HCT116 (cell line): ENCODE results near the gene MAP9. TPM values are rescaled to one million over a fixed set of nuclear protein-coding genes. Genes with fewer than 3 reads are reported as not detected.

Source experiments
- ATAC-seq: fragments of 200-7000 bp; cut with Tn5 transposase; 2 replicates; pipeline ENCODE4 v1.9.1; 2020; ENCODE audit warnings: mild to moderate bottlenecking, moderate library complexity
- BruUV-seq: library from RNA; stranded (reverse); fragments of 400-500 nt; replicated peaks from 2 replicates; lab custom pipeline; 2021; lab: Mats Ljungman, UMichigan
- CTCF ChIA-PET: fragments of 300-600 bp; sonication (Branson Sonifier 250); formaldehyde crosslinking; loops from one replicate; lab custom pipeline; 2021; ENCODE audit warnings: antibody characterized with exemption; lab: Charles Lee
- POLR2A ChIA-PET: fragments of 300-600, 350-600 bp; sonication (Branson Sonifier 250); formaldehyde crosslinking; loops from one replicate; lab custom pipeline; 2021; ENCODE audit warnings: antibody characterized with exemption; lab: Charles Lee
- RAD21 ChIA-PET, 2 experiments: fragments of 300-600 bp; sonication (Branson Sonifier 250); formaldehyde crosslinking; loops; one replicate each; lab custom pipeline; 2023; ENCODE audit warnings: low total read pairs in 2 of 2; ENCODE audit not compliant: uncharacterized antibody in 2 of 2, unreplicated experiment in 2 of 2, low non-redundant PET in 1 of 2; lab: Charles Lee
- DNase-seq: peaks from one replicate; pipeline ENCODE4 v3.0.0-alpha.2; 2010; ENCODE audit warnings: low read depth, low spot score
- H2AFZ ChIP-seq: fragments of 200-600 bp; shearing (Covaris generic), sonication (generic); 2 replicates; pipeline ENCODE4 v1.6.1; 2017; ENCODE audit warnings: low read depth, mixed run types, mixed read lengths, antibody characterized with exemption, low read length; ENCODE audit not compliant: poor library complexity, severe bottlenecking
- H3K27ac ChIP-seq: 2 replicates; pipeline ENCODE4 v1.5.1; 2012; ENCODE audit warnings: low read depth, low read length
- H3K27me3 ChIP-seq: fragments of 200-600 bp; sonication (generic); 2 replicates; pipeline ENCODE4 v1.6.1; 2016; ENCODE audit warnings: mixed run types, low read length, mixed read lengths; ENCODE audit not compliant: insufficient read depth
- H3K36me3 ChIP-seq, 2 experiments: fragments of 200-500 bp in 1 of 2; fragments of 200-600 bp in 1 of 2; sonication (Bioruptor generic) in 1 of 2; sonication (generic) in 1 of 2; 2 replicates each; pipeline versions ENCODE4 v1.5.1 to v1.6.1; 2014 to 2016; ENCODE audit warnings: low read length in 2 of 2, inconsistent platforms in 1 of 2, mixed read lengths in 1 of 2, mixed run types in 1 of 2; ENCODE audit not compliant: insufficient read depth in 2 of 2, control insufficient read depth in 1 of 2
- H3K4me1 ChIP-seq, 2 experiments: fragments of 200-600 bp in 1 of 2; sonication (generic) in 1 of 2; 2 replicates each; pipeline versions ENCODE4 v1.5.1 to v1.6.1; 2012 to 2017; ENCODE audit warnings: low read length in 2 of 2, inconsistent platforms in 1 of 2, mild to moderate bottlenecking in 1 of 2, mixed read lengths in 1 of 2, mixed run types in 1 of 2, moderate library complexity in 1 of 2; ENCODE audit not compliant: insufficient read depth in 2 of 2, control insufficient read depth in 1 of 2
- H3K4me2 ChIP-seq: fragments of 200-600 bp; sonication (generic); 2 replicates; pipeline ENCODE4 v1.6.1; 2017; ENCODE audit warnings: mixed run types, low read length, mixed read lengths
- H3K4me3 ChIP-seq, 2 experiments: fragments of 200-600 bp in 1 of 2; sonication (generic) in 1 of 2; replicated peaks in 1 of 2; 2 replicates each; pipeline ENCODE4 v1.5.1; 2011 to 2016; ENCODE audit warnings: low read length in 2 of 2, control low read depth in 1 of 2, low read depth in 1 of 2, mild to moderate bottlenecking in 1 of 2, mixed read lengths in 1 of 2, mixed run types in 1 of 2
- H3K79me2 ChIP-seq: fragments of 200-600 bp; sonication (generic); 2 replicates; pipeline ENCODE4 v1.6.1; 2017; ENCODE audit warnings: mild to moderate bottlenecking, mixed run types, low read length, moderate library complexity, mixed read lengths; ENCODE audit not compliant: insufficient read depth
- H3K9ac ChIP-seq: fragments of 200-600 bp; sonication (generic); 2 replicates; pipeline ENCODE4 v1.6.1; 2016; ENCODE audit warnings: low read length, mixed read lengths
- H3K9me2 ChIP-seq: fragments of 200-600 bp; sonication (generic), shearing (Covaris generic); 2 replicates; pipeline ENCODE4 v1.6.1; 2017; ENCODE audit warnings: mixed run types, mild to moderate bottlenecking, moderate library complexity; ENCODE audit not compliant: insufficient read depth
- H3K9me3 ChIP-seq, 2 experiments: fragments of 200-500 bp in 1 of 2; fragments of 200-600 bp in 1 of 2; sonication (Bioruptor generic) in 1 of 2; sonication (generic) in 1 of 2; 2 replicates each; pipeline ENCODE4 v1.6.1; 2014 to 2017; ENCODE audit warnings: low read length in 2 of 2, mixed read lengths in 2 of 2, inconsistent platforms in 1 of 2, low read depth in 1 of 2, mild to moderate bottlenecking in 1 of 2, mixed run types in 1 of 2, moderate library complexity in 1 of 2; ENCODE audit not compliant: control insufficient read depth in 1 of 2, insufficient read depth in 1 of 2
- H4K20me1 ChIP-seq: fragments of 200-600 bp; sonication (generic), shearing (Covaris generic); 2 replicates; pipeline ENCODE4 v1.6.1; 2017; ENCODE audit warnings: mixed run types, mild to moderate bottlenecking, moderate library complexity; ENCODE audit not compliant: insufficient read depth
- ATF3 ChIP-seq: IDR thresholded peaks from 2 replicates; pipeline ENCODE4 v1.6.1; 2012
- CBX3 ChIP-seq: IDR thresholded peaks from 2 replicates; pipeline ENCODE4 v1.6.1; 2012; ENCODE audit warnings: low read depth
- CEBPB ChIP-seq: IDR thresholded peaks from 2 replicates; pipeline ENCODE4 v1.6.1; 2012; ENCODE audit warnings: low read depth
- EGR1 ChIP-seq: IDR thresholded peaks from 2 replicates; pipeline ENCODE4 v1.6.1; 2012; ENCODE audit warnings: low read depth
- ELF1 ChIP-seq: IDR thresholded peaks from 2 replicates; pipeline ENCODE4 v1.6.1; 2012; ENCODE audit warnings: low read depth, borderline replicate concordance
- EZH2 ChIP-seq: fragments of 200-600 bp; sonication (generic); IDR thresholded peaks from 2 replicates; pipeline ENCODE4 v1.6.1; 2017; ENCODE audit warnings: antibody characterized with exemption, mixed run types
- EZH2phosphoT487 ChIP-seq: fragments of 200-600 bp; IDR thresholded peaks from 2 replicates; pipeline ENCODE4 v1.6.1; 2018; ENCODE audit warnings: antibody characterized with exemption, borderline replicate concordance
- JUND ChIP-seq: IDR thresholded peaks from 2 replicates; pipeline ENCODE4 v1.6.1; 2012
- POLR2A ChIP-seq: IDR thresholded peaks from 2 replicates; pipeline ENCODE4 v1.7.0; 2011; ENCODE audit warnings: borderline replicate concordance; ENCODE audit not compliant: insufficient read depth, insufficient read length; ENCODE audit errors: extremely low read depth
- RAD21 ChIP-seq: IDR thresholded peaks from 2 replicates; pipeline ENCODE4 v1.6.1; 2012; ENCODE audit warnings: low read depth, mild to moderate bottlenecking
- REST ChIP-seq: IDR thresholded peaks from 2 replicates; pipeline ENCODE4 v1.6.1; 2012; ENCODE audit warnings: low read depth
- SP1 ChIP-seq: IDR thresholded peaks from 2 replicates; pipeline ENCODE4 v1.6.1; 2012; ENCODE audit warnings: low read depth
- SRF ChIP-seq: IDR thresholded peaks from 2 replicates; pipeline ENCODE4 v1.6.1; 2012; ENCODE audit warnings: low read depth
- TCF7L2 ChIP-seq: IDR thresholded peaks from 2 replicates; pipeline ENCODE4 v1.7.0; 2011; ENCODE audit warnings: borderline replicate concordance, inconsistent platforms; ENCODE audit not compliant: insufficient read depth, insufficient read length; ENCODE audit errors: extremely low read depth
- ZBTB33 ChIP-seq: IDR thresholded peaks from 2 replicates; pipeline ENCODE4 v1.6.1; 2011; ENCODE audit warnings: mild to moderate bottlenecking, low read length, moderate library complexity; ENCODE audit not compliant: insufficient replicate concordance; ENCODE audit errors: extremely low read depth
- ZFX ChIP-seq: fragments of 450-650 bp; IDR thresholded peaks from 2 replicates; pipeline ENCODE4 v1.6.1; 2017
- ZNF274 ChIP-seq: fragments of 200-500 bp; sonication (Bioruptor generic); IDR thresholded peaks from 2 replicates; pipeline ENCODE4 v1.6.1; 2014; ENCODE audit warnings: mild to moderate bottlenecking, low read depth, low read length, inconsistent platforms
- intact Hi-C: fragments of 100-400 bp; cut with micrococcal nuclease; formaldehyde crosslinking; loops from 2 replicates; pipeline ENCODE4 v1.10.0; 2022
- total RNA-seq: library from RNA; stranded (reverse); gene quantifications from one replicate; pipeline ENCODE4 v1.2.1, GENCODE V29; 2021; ENCODE audit not compliant: unreplicated experiment

The MAP9 gene
- total RNA-seq, 1 experiment from 2014 or later: 0.32 TPM

GRCh38 chr4:155367608-155368007 lies 9.2 kb downstream of the MAP9 start:
- TF ChIP-seq ELF1 (no peak), SRF (no peak), ATF3 (no peak), EZH2 (no peak), POLR2A (no peak), EZH2phosphoT487 (no peak), REST (no peak), TCF7L2 (no peak), RAD21 (no peak), ZFX (no peak), CEBPB (no peak), EGR1 (no peak), ZBTB33 (no peak), CBX3 (no peak), ZNF274 (no peak), JUND (no peak), SP1 (no peak)
- ChIA-PET POLR2A (no interaction called here), RAD21 (no interaction called here), CTCF (interaction anchor here (1.1 to 1.3 kb wide), 2 partner anchors 341 to 560 kb away, joined by 3 to 5 read pairs; no protein-coding TSS in a partner anchor)
- Histone ChIP-seq H3K27ac (no peak overlapping the region), H3K9ac (no peak overlapping the region), H3K9me2 (no peaks in the 10 kb centered on the region), H3K4me1 (no peaks in the 10 kb centered on the region), H3K4me2 (no peak overlapping the region), H2AFZ (no peak overlapping the region), H3K4me3 (no peak overlapping the region), H3K79me2 (no peaks in the 10 kb centered on the region), H3K27me3 (no peaks in the 10 kb centered on the region), H3K9me3 (no peaks in the 10 kb centered on the region), H3K36me3 (no peaks in the 10 kb centered on the region), H4K20me1 (no peaks in the 10 kb centered on the region)
- intact Hi-C loops: no loop called here
- no TSS peak for BruUV-seq
- DNase-seq: no peak
- ATAC-seq: no peak
